ENCODE results near the gene PLOD2.

The PLOD2 gene

GRCh38 chr3:146164506-146164905 lies 3.5 kb upstream of the PLOD2 start:
- H3K79me2 ChIP-seq (ENCODE audit: low read length) = no peaks in the 10 kb centered on the region
- no peak overlapping the region for H3K4me2 ChIP-seq (ENCODE audit: low read depth, low read length)
- no peak overlapping the region for H3K9ac ChIP-seq (ENCODE audit: low read length)
- DNase-seq = no peak
- no peaks in the 10 kb centered on the region for H4K20me1 ChIP-seq (ENCODE audit: insufficient read depth, low read length)
- no peak overlapping the region for H3K27ac ChIP-seq (ENCODE audit: low read length)
- no peaks in the 10 kb centered on the region for H3K36me3 ChIP-seq (replicated peaks; ENCODE audit: insufficient read depth, low read length)
- no peaks in the 10 kb centered on the region for H3K4me1 ChIP-seq (ENCODE audit: low read length)
- H2AFZ ChIP-seq (ENCODE audit: low read length) = no peak overlapping the region
- no peaks in the 10 kb centered on the region for H3K9me3 ChIP-seq (replicated peaks; ENCODE audit: insufficient read depth, low read length)
- no peaks in the 10 kb centered on the region for H3K27me3 ChIP-seq (replicated peaks; ENCODE audit: insufficient read depth, low read length)
- no peak overlapping the region for H3K4me3 ChIP-seq (ENCODE audit: low read length)
- H3K9me2 ChIP-seq (replicated peaks; ENCODE audit: insufficient read depth, low read length) = no peaks in the 10 kb centered on the region
- TF ChIP-seq EZH2phosphoT487 (IDR thresholded peaks at IDR 0.05; ENCODE audit: low read length) = no peak
- TF ChIP-seq EZH2 (optimal IDR thresholded peaks at IDR 0.05; ENCODE audit: low read depth, low read length) = no peak
- TF ChIP-seq CTCF (IDR thresholded peaks at IDR 0.05; ENCODE audit: low read length) = no peak
- H3F3A ChIP-seq (ENCODE audit: insufficient read depth, low read length) = peaks cover 11% of the 10 kb centered on the region; the same call in 1 of the 2 replicates

GRCh38 chr3:146164071-146164470 lies 3.1 kb upstream of the PLOD2 start:
- Histone ChIP-seq H3K4me2 (ENCODE audit: low read depth, low read length) (no peak overlapping the region), H2AFZ (ENCODE audit: low read length) (no peak overlapping the region), H3K9me2 (replicated peaks; ENCODE audit: insufficient read depth, low read length) (no peaks in the 10 kb centered on the region), H3K9me3 (replicated peaks; ENCODE audit: insufficient read depth, low read length) (no peaks in the 10 kb centered on the region), H3K9ac (ENCODE audit: low read length) (no peak overlapping the region), H3K27ac (ENCODE audit: low read length) (no peak overlapping the region), H3K27me3 (replicated peaks; ENCODE audit: insufficient read depth, low read length) (no peaks in the 10 kb centered on the region), H3K4me1 (ENCODE audit: low read length) (0 out of 2 replicates have a peak, but pooled peaks cover 2% of the 10 kb centered on the region), H3K4me3 (ENCODE audit: low read length) (no peak overlapping the region), H3K79me2 (ENCODE audit: low read length) (no peaks in the 10 kb centered on the region), H3F3A (ENCODE audit: insufficient read depth, low read length) (peaks cover 11% of the 10 kb centered on the region; the same call in 1 of the 2 replicates), H4K20me1 (ENCODE audit: insufficient read depth, low read length) (no peaks in the 10 kb centered on the region), H3K36me3 (replicated peaks; ENCODE audit: insufficient read depth, low read length) (no peaks in the 10 kb centered on the region)
- TF ChIP-seq CTCF (IDR thresholded peaks at IDR 0.05; ENCODE audit: low read length) (no peak), EZH2 (optimal IDR thresholded peaks at IDR 0.05; ENCODE audit: low read depth, low read length) (no peak), EZH2phosphoT487 (IDR thresholded peaks at IDR 0.05; ENCODE audit: low read length) (no peak)
- no peak for DNase-seq

GRCh38 chr3:146163584-146163983 lies 2.6 kb upstream of the PLOD2 start:
- H3K4me3 ChIP-seq (ENCODE audit: low read length) = no peak overlapping the region

More at GRCh38 chr3:146163584-146163983, 2.6 kb upstream of the PLOD2 start:
- Histone ChIP-seq H3K4me1 (ENCODE audit: low read length) (0 out of 2 replicates have a peak, but pooled peaks cover 5% of the 10 kb centered on the region), H3K9me2 (replicated peaks; ENCODE audit: insufficient read depth, low read length) (no peaks in the 10 kb centered on the region), H3F3A (ENCODE audit: insufficient read depth, low read length) (peaks cover 11% of the 10 kb centered on the region; the same call in 1 of the 2 replicates), H3K27me3 (replicated peaks; ENCODE audit: insufficient read depth, low read length) (no peaks in the 10 kb centered on the region), H3K79me2 (ENCODE audit: low read length) (0 out of 2 replicates have a peak, but pooled peaks cover 2% of the 10 kb centered on the region), H3K4me2 (ENCODE audit: low read depth, low read length) (no peak overlapping the region), H3K9me3 (replicated peaks; ENCODE audit: insufficient read depth, low read length) (no peaks in the 10 kb centered on the region), H3K36me3 (replicated peaks; ENCODE audit: insufficient read depth, low read length) (no peaks in the 10 kb centered on the region), H3K9ac (ENCODE audit: low read length) (no peak overlapping the region), H3K27ac (ENCODE audit: low read length) (no peak overlapping the region), H2AFZ (ENCODE audit: low read length) (no peak overlapping the region), H4K20me1 (ENCODE audit: insufficient read depth, low read length) (no peaks in the 10 kb centered on the region)
- DNase-seq = no peak
- no peak for TF ChIP-seq EZH2phosphoT487 (IDR thresholded peaks at IDR 0.05; ENCODE audit: low read length)
- TF ChIP-seq CTCF (IDR thresholded peaks at IDR 0.05; ENCODE audit: low read length) = no peak
- no peak for TF ChIP-seq EZH2 (optimal IDR thresholded peaks at IDR 0.05; ENCODE audit: low read depth, low read length)
